IMR-90 (cell line): ENCODE results near the gene COL7A1.

ENCODE experiments used
- BHLHE40 ChIP-seq: fragments of 150-350 bp; IDR thresholded peaks from 2 replicates; pipeline ENCODE4 v1.6.1; 2016; ENCODE audit warnings: mild to moderate bottlenecking, low read depth, low read length
- CTCF ChIP-seq: conservative IDR thresholded peaks from 2 replicates; pipeline ENCODE4 v1.5.1; 2012; ENCODE audit warnings: mild to moderate bottlenecking, low read depth, low read length, improper control_type of control experiment
- MAZ ChIP-seq: IDR thresholded peaks from 2 replicates; pipeline ENCODE4 v1.6.1; 2012; ENCODE audit warnings: low read depth, mild to moderate bottlenecking, low read length, improper control_type of control experiment, moderate library complexity, borderline replicate concordance
- NFE2L2 ChIP-seq: fragments of 150-350 bp; IDR thresholded peaks from 2 replicates; pipeline ENCODE4 v1.6.1; 2016; ENCODE audit warnings: low read depth, mild to moderate bottlenecking, low read length
- POLR2A ChIP-seq: IDR thresholded peaks from 2 replicates; pipeline ENCODE4 v1.6.1; 2012; ENCODE audit warnings: mild to moderate bottlenecking, low read depth, low read length
- RAD21 ChIP-seq: IDR thresholded peaks from 2 replicates; pipeline ENCODE4 v1.6.1; 2012; ENCODE audit warnings: low read length, improper control_type of control experiment

GRCh38 chr3:48609088-48610005, 14.2 kb upstream of the COL7A1 start, which contains the start of gene UQCRC1:
- TF ChIP-seq CTCF (peak; percentile 83), BHLHE40 (no peak), MAZ (no peak), POLR2A (peak; percentile 81), NFE2L2 (no peak), RAD21 (peak; percentile 59)
